NCI-H2196 (cell line): ENCODE results near the gene FAT1.

Source experiments
- DNase-seq: peaks from one replicate; lab custom pipeline; 2025; ENCODE audit not compliant: unreplicated experiment; lab: John Stamatoyannopoulos, UW

FAT1 gene

GRCh38 chr4:186700746-186701145 is 22.9 kb downstream of the FAT1 start:
- DNase-seq, result no peak

- no peak for DNase-seq
Measured at GRCh38 chr4:186699881-186700397, 23.7 kb downstream of the FAT1 start.

- DNase-seq, result peak; percentile 28
Measured at GRCh38 chr4:186699298-186699697, 24.4 kb downstream of the FAT1 start.

- no peak for DNase-seq
Measured at GRCh38 chr4:186698525-186698924, 25.1 kb downstream of the FAT1 start.

GRCh38 chr4:186698028-186698427 is 25.6 kb downstream of the FAT1 start:
- DNase-seq, result no peak

- peak; percentile 43 for DNase-seq
Measured at GRCh38 chr4:186695392-186695791, 28.3 kb downstream of the FAT1 start.

- no peak for DNase-seq
Measured at GRCh38 chr4:186693894-186694293, 29.8 kb downstream of the FAT1 start.

GRCh38 chr4:186693159-186693815 is 30.4 kb downstream of the FAT1 start:
- DNase-seq, result peak; percentile 12

- DNase-seq, result no peak
Measured at GRCh38 chr4:186691396-186691795, 32.3 kb downstream of the FAT1 start.

- peak; percentile 12 for DNase-seq
Measured at GRCh38 chr4:186689476-186689875, 34.2 kb downstream of the FAT1 start.

GRCh38 chr4:186688150-186688943 is 35.3 kb downstream of the FAT1 start:
- DNase-seq, result peak; percentile 42

GRCh38 chr4:186687265-186687664 is 36.4 kb downstream of the FAT1 start:
- no peak for DNase-seq

- no peak for DNase-seq
Measured at GRCh38 chr4:186685767-186686183, 37.9 kb downstream of the FAT1 start.

- DNase-seq, result no peak
Measured at GRCh38 chr4:186684889-186685309, 38.8 kb downstream of the FAT1 start.

- DNase-seq, result no peak
Measured at GRCh38 chr4:186684220-186684619, 39.4 kb downstream of the FAT1 start.

- DNase-seq, result no peak
Measured at GRCh38 chr4:186680641-186681040, 43.0 kb downstream of the FAT1 start.

GRCh38 chr4:186676531-186677161 is 47.0 kb downstream of the FAT1 start:
- DNase-seq, result no peak

- no peak for DNase-seq
Measured at GRCh38 chr4:186669735-186670134, 53.9 kb downstream of the FAT1 start.

- no peak for DNase-seq
Measured at GRCh38 chr4:186669159-186669731, 54.4 kb downstream of the FAT1 start.

GRCh38 chr4:186666750-186667149 is 56.9 kb downstream of the FAT1 start:
- no peak for DNase-seq

GRCh38 chr4:186666252-186666651 is 57.4 kb downstream of the FAT1 start:
- no peak for DNase-seq
